ENCODE data around the gene ELOVL5.
A peak's percentile ranks its signal among the peaks of the same experiment; 100 is the strongest.

Gene ELOVL5

GRCh38 chr6:53264915-53265607 lies 83.7 kb downstream of the ELOVL5 start:
- Mint-ChIP-seq H3K27ac (peak overlapping the region; percentile 42), H3K4me3 (no peak overlapping the region)

GRCh38 chr6:53264337-53264736 lies 84.4 kb downstream of the ELOVL5 start:
- no peaks in the 10 kb centered on the region for H3K27me3 Mint-ChIP-seq
- H3K4me3 Mint-ChIP-seq, result no peak overlapping the region
- peaks cover 44% of the 10 kb centered on the region for H3K4me1 Mint-ChIP-seq
- H3K9me3 Mint-ChIP-seq, result peaks cover 2% of the 10 kb centered on the region
- peak overlapping the region; percentile 42 for H3K27ac Mint-ChIP-seq
- H3K36me3 Mint-ChIP-seq, result peaks cover 92% of the 10 kb centered on the region
- no peak for ATAC-seq

More at GRCh38 chr6:53264915-53265607, 83.7 kb downstream of the ELOVL5 start:
- peaks cover 50% of the 10 kb centered on the region for H3K4me1 Mint-ChIP-seq
- H3K9me3 Mint-ChIP-seq, result no peaks in the 10 kb centered on the region
- no peak for ATAC-seq
- no peaks in the 10 kb centered on the region for H3K27me3 Mint-ChIP-seq
- H3K36me3 Mint-ChIP-seq, result peaks cover 92% of the 10 kb centered on the region

GRCh38 chr6:53263917-53264316 lies 84.8 kb downstream of the ELOVL5 start:
- Mint-ChIP-seq H3K27ac (peak overlapping the region; percentile 42), H3K4me1 (peaks cover 46% of the 10 kb centered on the region), H3K36me3 (peaks cover 92% of the 10 kb centered on the region), H3K4me3 (no peak overlapping the region), H3K27me3 (no peaks in the 10 kb centered on the region), H3K9me3 (peaks cover 2% of the 10 kb centered on the region)
- ATAC-seq, result no peak

GRCh38 chr6:53259860-53260580 lies 88.7 kb downstream of the ELOVL5 start:
- H3K27me3 Mint-ChIP-seq, result no peaks in the 10 kb centered on the region
- ATAC-seq, result no peak
- H3K4me3 Mint-ChIP-seq, result no peak overlapping the region
- H3K27ac Mint-ChIP-seq, result no peak overlapping the region
- H3K36me3 Mint-ChIP-seq, result peaks cover 80% of the 10 kb centered on the region
- H3K4me1 Mint-ChIP-seq, result peaks cover 38% of the 10 kb centered on the region
- H3K9me3 Mint-ChIP-seq, result peaks cover 2% of the 10 kb centered on the region

GRCh38 chr6:53258774-53259155 lies 90.0 kb downstream of the ELOVL5 start:
- Mint-ChIP-seq H3K4me1 (peaks cover 26% of the 10 kb centered on the region), H3K27ac (no peak overlapping the region)

GRCh38 chr6:53258076-53258773 lies 90.5 kb downstream of the ELOVL5 start:
- Mint-ChIP-seq H3K4me3 (no peak overlapping the region), H3K9me3 (peaks cover 2% of the 10 kb centered on the region), H3K27me3 (no peaks in the 10 kb centered on the region), H3K27ac (peak overlapping the region; percentile 46), H3K36me3 (peaks cover 79% of the 10 kb centered on the region), H3K4me1 (peaks cover 25% of the 10 kb centered on the region)
- ATAC-seq, result no peak

More at GRCh38 chr6:53258774-53259155, 90.0 kb downstream of the ELOVL5 start:
- ATAC-seq, result no peak
- no peak overlapping the region for H3K4me3 Mint-ChIP-seq
- H3K27me3 Mint-ChIP-seq, result no peaks in the 10 kb centered on the region
- H3K9me3 Mint-ChIP-seq, result peaks cover 2% of the 10 kb centered on the region
- H3K36me3 Mint-ChIP-seq, result peaks cover 78% of the 10 kb centered on the region

- Mint-ChIP-seq H3K4me1 (peaks cover 28% of the 10 kb centered on the region), H3K9me3 (peaks cover 2% of the 10 kb centered on the region), H3K27me3 (no peaks in the 10 kb centered on the region), H3K4me3 (no peak overlapping the region), H3K36me3 (peaks cover 73% of the 10 kb centered on the region), H3K27ac (peak overlapping the region; percentile 46)
- ATAC-seq, result no peak
These were observed 91.2 kb downstream of the ELOVL5 start for GRCh38 chr6:53257533-53257932.

- H3K4me3 Mint-ChIP-seq, result no peak overlapping the region
- H3K4me1 Mint-ChIP-seq, result peaks cover 33% of the 10 kb centered on the region
These were observed 91.7 kb downstream of the ELOVL5 start for GRCh38 chr6:53257001-53257400.

GRCh38 chr6:53252177-53252692 lies 96.5 kb downstream of the ELOVL5 start:
- peak overlapping the region; percentile 31 for H3K27ac Mint-ChIP-seq
- no peak overlapping the region for H3K4me3 Mint-ChIP-seq
- no peaks in the 10 kb centered on the region for H3K9me3 Mint-ChIP-seq
- H3K4me1 Mint-ChIP-seq, result peaks cover 44% of the 10 kb centered on the region
- H3K27me3 Mint-ChIP-seq, result no peaks in the 10 kb centered on the region
- no peak for ATAC-seq
- peaks cover 22% of the 10 kb centered on the region for H3K36me3 Mint-ChIP-seq

More at GRCh38 chr6:53257001-53257400, 91.7 kb downstream of the ELOVL5 start:
- H3K27me3 Mint-ChIP-seq, result no peaks in the 10 kb centered on the region
- H3K36me3 Mint-ChIP-seq, result peaks cover 68% of the 10 kb centered on the region
- peak overlapping the region; percentile 46 for H3K27ac Mint-ChIP-seq
- ATAC-seq, result no peak
- H3K9me3 Mint-ChIP-seq, result peaks cover 2% of the 10 kb centered on the region

- H3K9me3 Mint-ChIP-seq, result no peaks in the 10 kb centered on the region
- peaks cover 13% of the 10 kb centered on the region for H3K36me3 Mint-ChIP-seq
- H3K27ac Mint-ChIP-seq, result peak overlapping the region; percentile 69
- H3K4me3 Mint-ChIP-seq, result no peak overlapping the region
- no peak for ATAC-seq
- peaks cover 46% of the 10 kb centered on the region for H3K4me1 Mint-ChIP-seq
- no peaks in the 10 kb centered on the region for H3K27me3 Mint-ChIP-seq
These were observed 97.6 kb downstream of the ELOVL5 start for GRCh38 chr6:53251033-53251672.

GRCh38 chr6:53250176-53251032 lies 98.3 kb downstream of the ELOVL5 start:
- Mint-ChIP-seq H3K27me3 (no peaks in the 10 kb centered on the region), H3K9me3 (no peaks in the 10 kb centered on the region), H3K4me3 (no peak overlapping the region), H3K27ac (peak overlapping the region; percentile 69), H3K36me3 (peaks cover 13% of the 10 kb centered on the region), H3K4me1 (peaks cover 54% of the 10 kb centered on the region)
- peak; percentile 49 for ATAC-seq

GRCh38 chr6:53246924-53247323 lies 101.8 kb downstream of the ELOVL5 start:
- Mint-ChIP-seq H3K27ac (peak overlapping the region; percentile 39), H3K4me1 (peaks cover 76% of the 10 kb centered on the region), H3K4me3 (no peak overlapping the region), H3K36me3 (peaks cover 5% of the 10 kb centered on the region), H3K27me3 (no peaks in the 10 kb centered on the region), H3K9me3 (no peaks in the 10 kb centered on the region)
- no peak for ATAC-seq

GRCh38 chr6:53244958-53245357 lies 103.8 kb downstream of the ELOVL5 start:
- peak overlapping the region; percentile 73 for H3K27ac Mint-ChIP-seq
- peaks cover 10% of the 10 kb centered on the region for H3K36me3 Mint-ChIP-seq
- no peaks in the 10 kb centered on the region for H3K27me3 Mint-ChIP-seq
- no peaks in the 10 kb centered on the region for H3K9me3 Mint-ChIP-seq
- H3K4me1 Mint-ChIP-seq, result peaks cover 78% of the 10 kb centered on the region
- H3K4me3 Mint-ChIP-seq, result peak overlapping the region; percentile 50
- peak; percentile 97 for ATAC-seq

- Mint-ChIP-seq H3K27me3 (no peaks in the 10 kb centered on the region), H3K4me3 (peak overlapping the region; percentile 50), H3K4me1 (peaks cover 79% of the 10 kb centered on the region), H3K9me3 (no peaks in the 10 kb centered on the region), H3K36me3 (peaks cover 15% of the 10 kb centered on the region), H3K27ac (peak overlapping the region; percentile 73)
- ATAC-seq, result peak; percentile 56
These were observed 104.3 kb downstream of the ELOVL5 start for GRCh38 chr6:53244399-53244931.
